ENCODE data around the gene RFX8.

RFX8 gene

GRCh38 chr2:101387151-101387834, 87.6 kb downstream of the RFX8 start, which contains the start of gene CREG2 (continued):
- peak; percentile 64 for TF ChIP-seq PATZ1 (tag by site-specific recombination; IDR thresholded peaks at IDR 0.05)
- TF ChIP-seq ZNF658 (tag by site-specific recombination; IDR thresholded peaks at IDR 0.05): no peak
- no peak for TF ChIP-seq ZNF692 (tag by site-specific recombination; IDR thresholded peaks at IDR 0.05)
- TF ChIP-seq ZNF18 (tag by site-specific recombination; IDR thresholded peaks at IDR 0.05): no peak
- TF ChIP-seq ZNF654 (tag by site-specific recombination; IDR thresholded peaks at IDR 0.05; ENCODE audit: low read depth): no peak
- no peak for TF ChIP-seq ZSCAN4 (tag by site-specific recombination; IDR thresholded peaks at IDR 0.05)
- peak; percentile 69; the same call in 1 of the 2 replicates for TF ChIP-seq CTCF (tag by site-specific recombination; IDR thresholded peaks at IDR 0.05)
- no peak for TF ChIP-seq ZNF426 (tag by site-specific recombination; IDR thresholded peaks at IDR 0.05)
- no peak for TF ChIP-seq ZNF621 (tag by site-specific recombination; IDR thresholded peaks at IDR 0.05)
- no peak for TF ChIP-seq ZNF10 (tag by site-specific recombination; IDR thresholded peaks at IDR 0.05)
- TF ChIP-seq ZNF518A (tag by site-specific recombination; conservative IDR thresholded peaks at IDR 0.05; ENCODE audit: low read depth): no peak
- TF ChIP-seq ZNF433 (tag by site-specific recombination; IDR thresholded peaks at IDR 0.05; ENCODE audit: low read depth): no peak
- TF ChIP-seq GFI1B (tag by site-specific recombination; IDR thresholded peaks at IDR 0.05): no peak
- no peak for TF ChIP-seq SETDB1 (IDR thresholded peaks at IDR 0.05; ENCODE audit: insufficient read length, low read length)
- peak; percentile 82 for TF ChIP-seq ZXDB (tag by site-specific recombination; IDR thresholded peaks at IDR 0.05)
- TF ChIP-seq ZBTB21 (tag by site-specific recombination; IDR thresholded peaks at IDR 0.05): no peak
- TF ChIP-seq ZNF830 (tag by site-specific recombination; IDR thresholded peaks at IDR 0.05; ENCODE audit: low read depth): no peak
- TF ChIP-seq SP7 (tag by site-specific recombination; IDR thresholded peaks at IDR 0.05): no peak
- TF ChIP-seq ZNF623 (tag by site-specific recombination; IDR thresholded peaks at IDR 0.05): no peak
- TF ChIP-seq ZNF24 (tag by site-specific recombination; IDR thresholded peaks at IDR 0.05): no peak
- TF ChIP-seq ZNF184 (tag by site-specific recombination; IDR thresholded peaks at IDR 0.05): no peak
- TF ChIP-seq BCL11B (tag by site-specific recombination; IDR thresholded peaks at IDR 0.05; ENCODE audit: low read depth): no peak
- TF ChIP-seq BCL11A (tag by site-specific recombination; IDR thresholded peaks at IDR 0.05; ENCODE audit: low read depth): no peak
- no peak for TF ChIP-seq ZNF292 (tag by site-specific recombination; IDR thresholded peaks at IDR 0.05; ENCODE audit: borderline replicate concordance, low read depth)
- no peak for TF ChIP-seq ATF2 (tag by site-specific recombination; IDR thresholded peaks at IDR 0.05; ENCODE audit: low read depth)

Measured in HEK293 (cell line).